ENCODE measurements around the gene NXPH4.

- no peak for TF ChIP-seq EZH2 (IDR thresholded peaks at IDR 0.05; ENCODE audit: borderline replicate concordance, insufficient read depth, low read length, poor library complexity, severe bottlenecking)
- no peak for TF ChIP-seq CTCF (IDR thresholded peaks at IDR 0.05; ENCODE audit: poor library complexity, severe bottlenecking)
- no peak for TF ChIP-seq EP300 (conservative IDR thresholded peaks at IDR 0.05; ENCODE audit: poor library complexity, severe bottlenecking)
- TF ChIP-seq POLR2AphosphoS5 (IDR thresholded peaks at IDR 0.05) = no peak
- TF ChIP-seq TAF1 (IDR thresholded peaks at IDR 0.05; ENCODE audit: low read depth) = no peak
- TF ChIP-seq REST (IDR thresholded peaks at IDR 0.05; ENCODE audit: borderline replicate concordance) = no peak
- TF ChIP-seq MXI1 (conservative IDR thresholded peaks at IDR 0.05; ENCODE audit: poor library complexity, severe bottlenecking) = no peak
- no peak for TF ChIP-seq RAD21 (conservative IDR thresholded peaks at IDR 0.05)
- TF ChIP-seq SMC3 (conservative IDR thresholded peaks at IDR 0.05; ENCODE audit: poor library complexity) = no peak
These were observed 51.7 kb downstream of the NXPH4 start for GRCh38 chr12:57268264-57268663.

Data from neural cell (in vitro differentiated cells).